ENCODE data around the gene TNRC6B.
"Not testable (repeated sequence)": the region's sequence is repeated elsewhere in the genome, so short reads cannot be mapped to it uniquely, and the experiment has no call there.

TNRC6B gene

DNA sequence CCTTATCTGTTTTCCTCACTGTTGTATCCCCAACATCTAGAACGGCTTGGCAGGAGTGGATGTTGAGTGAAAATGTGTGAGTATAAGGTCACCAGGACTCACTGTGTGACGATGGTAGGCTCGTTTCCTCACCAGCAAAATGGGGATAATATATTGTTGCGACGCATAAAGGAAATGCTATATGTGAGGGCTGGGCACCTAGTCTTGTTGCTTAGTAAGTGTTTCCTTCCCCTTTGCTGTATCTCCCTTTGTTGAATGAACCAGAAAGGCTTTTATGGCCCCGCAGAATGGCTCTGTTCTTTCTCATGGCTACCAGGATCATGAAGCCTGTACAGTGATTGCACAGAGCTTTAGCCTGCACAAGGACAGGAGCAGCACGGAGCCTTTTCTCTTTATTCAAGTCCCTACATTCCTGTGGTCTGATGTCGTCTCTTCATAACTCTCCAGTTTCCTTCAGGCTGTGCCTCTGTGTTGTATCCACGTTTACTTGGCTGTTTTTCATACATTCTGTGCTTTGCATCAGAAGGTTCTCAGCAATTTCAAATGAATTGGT lies 5.4 kb downstream of the TNRC6B start:
- no peaks in the 10 kb centered on the region for H3K27me3 ChIP-seq (ENCODE audit: low read depth, low read length)
- peaks cover 28% of the 10 kb centered on the region for H3K4me1 ChIP-seq (ENCODE audit: low read length)
- H3K9me3 ChIP-seq (ENCODE audit: insufficient read depth, low read length): no peaks in the 10 kb centered on the region
- no peak overlapping the region for H2AFZ ChIP-seq (ENCODE audit: low read depth, low read length)
- H4K20me1 ChIP-seq (ENCODE audit: insufficient read depth, low read length): peaks cover 74% of the 10 kb centered on the region
- peaks cover 9% of the 10 kb centered on the region for H3K36me3 ChIP-seq (replicated peaks; ENCODE audit: low read depth, low read length)
- no peak overlapping the region for H3K4me3 ChIP-seq (ENCODE audit: low read length)
- no peak for TF ChIP-seq EZH2phosphoT487 (IDR thresholded peaks at IDR 0.05; ENCODE audit: low read depth)
- TF ChIP-seq, protein P1, sequence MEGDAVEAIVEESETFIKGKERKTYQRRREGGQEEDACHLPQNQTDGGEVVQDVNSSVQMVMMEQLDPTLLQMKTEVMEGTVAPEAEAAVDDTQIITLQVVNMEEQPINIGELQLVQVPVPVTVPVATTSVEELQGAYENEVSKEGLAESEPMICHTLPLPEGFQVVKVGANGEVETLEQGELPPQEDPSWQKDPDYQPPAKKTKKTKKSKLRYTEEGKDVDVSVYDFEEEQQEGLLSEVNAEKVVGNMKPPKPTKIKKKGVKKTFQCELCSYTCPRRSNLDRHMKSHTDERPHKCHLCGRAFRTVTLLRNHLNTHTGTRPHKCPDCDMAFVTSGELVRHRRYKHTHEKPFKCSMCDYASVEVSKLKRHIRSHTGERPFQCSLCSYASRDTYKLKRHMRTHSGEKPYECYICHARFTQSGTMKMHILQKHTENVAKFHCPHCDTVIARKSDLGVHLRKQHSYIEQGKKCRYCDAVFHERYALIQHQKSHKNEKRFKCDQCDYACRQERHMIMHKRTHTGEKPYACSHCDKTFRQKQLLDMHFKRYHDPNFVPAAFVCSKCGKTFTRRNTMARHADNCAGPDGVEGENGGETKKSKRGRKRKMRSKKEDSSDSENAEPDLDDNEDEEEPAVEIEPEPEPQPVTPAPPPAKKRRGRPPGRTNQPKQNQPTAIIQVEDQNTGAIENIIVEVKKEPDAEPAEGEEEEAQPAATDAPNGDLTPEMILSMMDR (IDR thresholded peaks at IDR 0.05; ENCODE audit: low read depth, low read length): no peak
- peaks cover 98% of the 10 kb centered on the region for H3K79me2 ChIP-seq (ENCODE audit: low read length)
- no peak overlapping the region for H3K27ac ChIP-seq (ENCODE audit: low read length)
- H3K9ac ChIP-seq (ENCODE audit: low read length): no peak overlapping the region
- H3K4me2 ChIP-seq (ENCODE audit: low read length): no peak overlapping the region

DNA sequence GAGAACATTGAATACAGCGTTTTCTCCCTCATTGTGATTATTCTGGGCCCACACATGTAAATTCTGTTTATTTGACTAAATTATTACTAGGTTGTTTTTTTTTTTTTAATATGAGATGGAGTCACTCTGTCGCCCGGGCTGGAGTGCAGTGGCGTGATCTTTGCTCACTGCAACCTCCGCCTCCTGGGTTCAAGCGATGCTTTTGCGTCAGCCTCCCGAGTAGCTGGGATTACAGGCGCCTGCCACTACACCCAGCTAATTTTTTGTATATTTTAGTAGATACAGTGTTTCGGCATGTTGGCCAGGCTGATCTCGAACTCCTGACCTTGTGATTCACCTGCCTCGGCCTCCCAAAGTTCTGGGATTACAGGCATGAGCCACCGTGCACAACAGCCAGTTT lies 5.9 kb downstream of the TNRC6B start:
- not testable (repeated sequence) for H3K4me3 ChIP-seq (ENCODE audit: low read length); H3K9ac ChIP-seq (ENCODE audit: low read length); H3K27me3 ChIP-seq (ENCODE audit: low read depth, low read length); H3K36me3 ChIP-seq (replicated peaks; ENCODE audit: low read depth, low read length); H3K27ac ChIP-seq (ENCODE audit: low read length); H3K4me2 ChIP-seq (ENCODE audit: low read length); H3K9me3 ChIP-seq (ENCODE audit: insufficient read depth, low read length); H2AFZ ChIP-seq (ENCODE audit: low read depth, low read length)
- peaks cover 79% of the 10 kb centered on the region for H4K20me1 ChIP-seq (ENCODE audit: insufficient read depth, low read length)
- H3K79me2 ChIP-seq (ENCODE audit: low read length): peaks cover 98% of the 10 kb centered on the region
- peaks cover 28% of the 10 kb centered on the region for H3K4me1 ChIP-seq (ENCODE audit: low read length)

DNA sequence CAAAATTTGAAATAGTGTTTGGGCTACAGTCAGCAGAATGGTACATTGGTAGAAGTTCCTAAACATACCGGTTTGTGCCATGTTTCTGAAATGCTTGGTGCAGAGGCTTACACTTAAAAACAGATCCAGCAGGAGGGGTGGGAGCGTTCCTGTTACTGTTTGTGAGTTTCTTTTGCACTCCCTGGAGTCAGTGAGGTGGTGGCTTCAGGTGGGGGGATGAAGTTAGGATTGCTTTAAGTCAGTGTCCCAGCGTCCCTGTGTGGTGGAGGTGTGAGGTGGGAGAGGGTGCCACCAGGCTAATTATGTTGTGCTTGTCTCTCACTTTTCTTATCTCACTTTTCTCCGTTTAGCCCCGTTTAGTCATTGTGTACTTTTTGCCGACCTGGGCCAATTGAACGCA lies 9.7 kb downstream of the TNRC6B start:
- H3K36me3 ChIP-seq (replicated peaks; ENCODE audit: low read depth, low read length): peaks cover 9% of the 10 kb centered on the region
- H3K4me1 ChIP-seq (ENCODE audit: low read length): peaks cover 11% of the 10 kb centered on the region
- H4K20me1 ChIP-seq (ENCODE audit: insufficient read depth, low read length): peaks cover 86% of the 10 kb centered on the region
- H3K4me3 ChIP-seq (ENCODE audit: low read length): no peak overlapping the region
- no peak overlapping the region for H3K27ac ChIP-seq (ENCODE audit: low read length)
- H3K79me2 ChIP-seq (ENCODE audit: low read length): peaks cover 89% of the 10 kb centered on the region
- no peaks in the 10 kb centered on the region for H3K27me3 ChIP-seq (ENCODE audit: low read depth, low read length)
- no peaks in the 10 kb centered on the region for H3K9me3 ChIP-seq (ENCODE audit: insufficient read depth, low read length)
- no peak overlapping the region for H3K9ac ChIP-seq (ENCODE audit: low read length)
- no peak overlapping the region for H2AFZ ChIP-seq (ENCODE audit: low read depth, low read length)
- H3K4me2 ChIP-seq (ENCODE audit: low read length): no peak overlapping the region
- TF ChIP-seq, protein P1 (IDR thresholded peaks at IDR 0.05; ENCODE audit: low read depth, low read length): no peak
- TF ChIP-seq EZH2phosphoT487 (IDR thresholded peaks at IDR 0.05; ENCODE audit: low read depth): no peak

DNA sequence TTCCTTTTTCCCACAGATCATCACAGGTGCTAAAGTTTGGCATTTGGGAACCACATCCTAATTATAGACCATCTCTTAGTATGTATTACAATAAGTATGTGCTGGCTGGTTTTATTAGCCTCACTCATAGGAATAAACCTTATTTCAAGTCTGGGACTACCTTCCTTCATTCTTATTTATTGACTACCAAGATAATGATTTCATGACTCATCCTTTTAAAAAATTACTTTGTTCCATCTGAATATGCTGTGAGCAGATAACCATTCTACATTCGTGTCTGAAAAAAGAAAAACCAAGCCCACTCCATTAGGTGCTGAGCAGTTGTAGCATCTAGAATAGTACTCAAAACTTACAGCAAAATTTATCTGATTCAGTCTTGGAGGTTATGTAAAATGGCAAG lies 12.3 kb downstream of the TNRC6B start:
- peaks cover 9% of the 10 kb centered on the region for H3K36me3 ChIP-seq (replicated peaks; ENCODE audit: low read depth, low read length)
- no peaks in the 10 kb centered on the region for H3K27me3 ChIP-seq (ENCODE audit: low read depth, low read length)
- no peaks in the 10 kb centered on the region for H3K9me3 ChIP-seq (ENCODE audit: insufficient read depth, low read length)
- TF ChIP-seq EZH2phosphoT487 (IDR thresholded peaks at IDR 0.05; ENCODE audit: low read depth): no peak
- TF ChIP-seq, protein P1 (IDR thresholded peaks at IDR 0.05; ENCODE audit: low read depth, low read length): no peak
- no peak overlapping the region for H2AFZ ChIP-seq (ENCODE audit: low read depth, low read length)
- no peak overlapping the region for H3K27ac ChIP-seq (ENCODE audit: low read length)
- peaks cover 88% of the 10 kb centered on the region for H4K20me1 ChIP-seq (ENCODE audit: insufficient read depth, low read length)
- no peak overlapping the region for H3K4me2 ChIP-seq (ENCODE audit: low read length)
- H3K79me2 ChIP-seq (ENCODE audit: low read length): peaks cover 83% of the 10 kb centered on the region
- peaks cover 11% of the 10 kb centered on the region for H3K4me1 ChIP-seq (ENCODE audit: low read length)
- no peak overlapping the region for H3K4me3 ChIP-seq (ENCODE audit: low read length)
- H3K9ac ChIP-seq (ENCODE audit: low read length): no peak overlapping the region
